Thoracic aorta (tissue), 2 donors: ENCODE measurements around the gene XRCC3. TPM values are rescaled to one million over a fixed set of nuclear protein-coding genes. Genes with fewer than 3 reads are reported as not detected.
A peak's percentile ranks its signal among the peaks of the same experiment; 100 is the strongest.

ENCODE experiments used
- ATAC-seq: fragments of 150-250 bp; one replicate; pipeline ENCODE4 v1.8.0; 2017; ENCODE audit warnings: low read depth; ENCODE audit not compliant: insufficient number of reproducible peaks, low FRiP score
- DNase-seq: peaks from one replicate; pipeline ENCODE4 v3.0.0-alpha.2; 2020; ENCODE audit warnings: low spot score
- H3K27ac ChIP-seq, 2 donors: fragments of 200-600 bp; sonication (generic); 1 replicate in 1 of 2; 2 replicates in 1 of 2; pipeline ENCODE4 v1.5.1; 2016; ENCODE audit warnings: mild to moderate bottlenecking in 2 of 2, moderate library complexity in 2 of 2
- H3K27me3 ChIP-seq: fragments of 200-600 bp; sonication (generic); replicated peaks from 2 replicates; pipeline ENCODE4 v1.6.0; 2016; ENCODE audit warnings: mild to moderate bottlenecking; ENCODE audit not compliant: insufficient read depth
- H3K36me3 ChIP-seq: fragments of 200-600 bp; sonication (generic); one replicate; pipeline ENCODE4 v1.5.1; 2016
- H3K4me1 ChIP-seq, 2 donors: fragments of 200-600 bp; sonication (generic); 1 replicate in 1 of 2; 2 replicates in 1 of 2; pipeline versions ENCODE4 v1.5.1 to v1.6.0; 2016; ENCODE audit warnings: low read depth in 2 of 2, mild to moderate bottlenecking in 1 of 2; ENCODE audit not compliant: control insufficient read depth in 1 of 2
- H3K4me3 ChIP-seq: fragments of 200-600 bp; sonication (generic); 2 replicates; pipeline ENCODE4 v1.5.1; 2016; ENCODE audit warnings: mild to moderate bottlenecking
- H3K9me3 ChIP-seq: fragments of 200-600 bp; sonication (generic); 2 replicates; pipeline ENCODE4 v1.5.1; 2016
- CTCF ChIP-seq: fragments of 200-600 bp; sonication (generic); IDR thresholded peaks from one replicate; pipeline ENCODE4 v1.5.1; 2019; ENCODE audit warnings: antibody characterized with exemption
- total RNA-seq, 2 donors: library from RNA; depleted of rRNA; stranded (reverse); fragments of >200 nt; gene quantifications; one replicate each; pipeline versions ENCODE4 v1.1.0 to v1.2.3, GENCODE V29; 2016

The XRCC3 gene
- total RNA-seq, 2 donors from 2014 or later = 8.4 to 18.5 TPM

DNA sequence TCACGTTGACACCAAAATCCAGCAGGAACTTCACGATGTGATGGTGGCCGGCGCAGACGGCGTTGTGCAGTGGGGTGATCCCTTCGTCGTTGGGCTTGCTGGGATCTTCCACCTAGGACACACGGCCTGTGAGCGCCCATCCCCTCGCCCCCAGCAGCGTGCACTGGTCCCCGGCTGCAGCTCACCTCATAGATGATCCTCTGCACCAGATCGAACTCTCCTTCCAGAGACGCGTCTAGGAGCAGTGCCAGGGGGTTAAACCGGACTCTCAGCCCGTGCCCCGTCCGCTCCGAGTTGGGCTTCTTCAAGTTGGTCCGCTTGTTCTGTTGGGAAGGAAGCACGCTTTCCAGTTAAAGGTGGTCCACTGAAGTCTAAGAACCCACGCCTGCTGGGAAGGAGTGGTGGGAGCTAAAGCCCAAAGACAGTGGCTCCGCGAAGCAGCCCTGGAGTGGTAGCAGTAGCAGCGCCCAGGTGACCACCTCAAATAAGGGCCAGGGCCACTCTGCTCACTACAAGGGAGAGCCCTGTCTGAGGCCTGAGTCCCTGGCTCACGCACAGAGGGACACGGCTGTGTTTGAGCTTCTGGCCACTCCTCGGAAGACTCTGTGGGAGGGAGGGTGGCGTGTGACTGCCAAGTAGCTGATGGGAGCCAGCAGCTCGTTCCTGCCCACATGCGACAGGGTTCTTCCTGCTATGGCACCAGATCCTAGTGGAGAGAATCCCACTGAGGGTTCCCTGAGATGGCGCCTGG, 23.6 kb upstream of the XRCC3 start:
- Histone ChIP-seq H3K9me3 (no peaks in the 10 kb centered on the region), H3K36me3 (peaks cover under 1% of the 10 kb centered on the region), H3K27me3 (no peaks in the 10 kb centered on the region), H3K4me1 (peaks cover 21 to 50% of the 10 kb centered on the region in 2 donors), H3K27ac (no peak overlapping the region), H3K4me3 (no peak overlapping the region)
- no peak for ATAC-seq
- no peak for DNase-seq
- TF ChIP-seq CTCF = no peak

DNA sequence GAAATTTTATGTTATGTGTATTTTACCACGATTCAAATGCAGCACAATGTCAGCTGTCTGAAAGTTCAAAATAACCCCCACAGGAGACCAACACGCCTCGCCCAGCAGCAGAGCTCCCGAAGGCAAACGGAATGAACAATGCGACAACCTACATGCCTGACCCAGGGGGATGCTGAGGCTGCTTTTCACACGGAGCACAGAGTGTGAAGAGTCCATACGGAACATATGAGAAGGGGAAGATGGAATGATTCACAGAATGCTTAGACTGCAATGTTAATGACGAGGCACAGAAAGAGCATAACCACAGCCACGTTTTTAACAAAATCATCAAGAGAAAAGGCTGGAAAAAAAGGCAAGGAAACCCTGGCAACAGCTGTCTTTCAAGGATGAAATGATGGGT, 22.9 kb upstream of the XRCC3 start:
- DNase-seq (no peak), ATAC-seq (no peak)
- no peak overlapping the region for H3K27ac ChIP-seq
- no peak for TF ChIP-seq CTCF
- H3K9me3 ChIP-seq = no peaks in the 10 kb centered on the region
- H3K36me3 ChIP-seq = peaks cover 7% of the 10 kb centered on the region
- H3K27me3 ChIP-seq = no peaks in the 10 kb centered on the region
- H3K4me1 ChIP-seq = peaks cover 21 to 50% of the 10 kb centered on the region in 2 donors
- H3K4me3 ChIP-seq = no peak overlapping the region

DNA sequence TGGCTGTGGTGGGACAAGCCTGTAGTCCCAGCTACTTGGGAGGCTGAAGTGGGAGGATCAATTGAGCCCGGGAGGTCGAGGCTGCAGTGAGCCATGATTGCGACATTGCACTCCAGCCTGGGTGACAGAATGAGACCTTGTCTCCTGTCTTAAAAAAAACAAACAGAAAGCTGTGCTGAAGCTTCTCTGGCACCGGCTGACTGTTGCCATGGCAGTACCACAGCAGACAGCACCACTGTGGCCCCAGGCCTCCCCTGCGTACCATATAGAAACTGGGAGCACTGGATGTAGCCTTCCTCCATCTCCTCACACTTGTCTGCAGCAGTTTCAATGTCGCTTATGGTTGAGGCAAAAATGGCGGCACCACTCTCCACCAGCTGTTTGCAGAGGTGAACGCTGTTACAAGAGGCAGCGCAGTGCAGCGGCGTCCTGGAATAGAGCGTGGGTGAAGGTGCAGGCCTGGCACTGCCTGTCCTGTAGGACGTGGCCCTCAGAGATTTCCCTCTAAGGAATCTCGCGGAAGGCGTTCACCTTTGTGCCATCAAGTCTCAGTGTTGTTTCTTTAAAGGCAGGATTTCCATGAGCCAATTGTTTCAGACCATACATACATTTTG, 22.3 kb upstream of the XRCC3 start:
- DNase-seq = no peak
- Histone ChIP-seq H3K4me3 (no peak overlapping the region), H3K36me3 (peaks cover 13% of the 10 kb centered on the region), H3K27ac (peak overlapping the region; percentile 82 to 91), H3K9me3 (no peaks in the 10 kb centered on the region), H3K4me1 (peaks cover 21 to 50% of the 10 kb centered on the region in 2 donors), H3K27me3 (no peaks in the 10 kb centered on the region)
- TF ChIP-seq CTCF = no peak
- no peak for ATAC-seq

- peaks cover 21% of the 10 kb centered on the region for H3K36me3 ChIP-seq
- no peaks in the 10 kb centered on the region for H3K9me3 ChIP-seq
- H3K27me3 ChIP-seq = no peaks in the 10 kb centered on the region
- peak; percentile 27 for ATAC-seq
- H3K27ac ChIP-seq = peak overlapping the region; percentile 82 to 91
- TF ChIP-seq CTCF = no peak
- peaks cover 21 to 50% of the 10 kb centered on the region in 2 donors for H3K4me1 ChIP-seq
- no peak overlapping the region for H3K4me3 ChIP-seq
- no peak for DNase-seq
Measured at GRCh38 chr14:103736546-103737431, 21.5 kb upstream of the XRCC3 start.
